ENCODE data around the gene IFI27L2.

IFI27L2 gene

DNA sequence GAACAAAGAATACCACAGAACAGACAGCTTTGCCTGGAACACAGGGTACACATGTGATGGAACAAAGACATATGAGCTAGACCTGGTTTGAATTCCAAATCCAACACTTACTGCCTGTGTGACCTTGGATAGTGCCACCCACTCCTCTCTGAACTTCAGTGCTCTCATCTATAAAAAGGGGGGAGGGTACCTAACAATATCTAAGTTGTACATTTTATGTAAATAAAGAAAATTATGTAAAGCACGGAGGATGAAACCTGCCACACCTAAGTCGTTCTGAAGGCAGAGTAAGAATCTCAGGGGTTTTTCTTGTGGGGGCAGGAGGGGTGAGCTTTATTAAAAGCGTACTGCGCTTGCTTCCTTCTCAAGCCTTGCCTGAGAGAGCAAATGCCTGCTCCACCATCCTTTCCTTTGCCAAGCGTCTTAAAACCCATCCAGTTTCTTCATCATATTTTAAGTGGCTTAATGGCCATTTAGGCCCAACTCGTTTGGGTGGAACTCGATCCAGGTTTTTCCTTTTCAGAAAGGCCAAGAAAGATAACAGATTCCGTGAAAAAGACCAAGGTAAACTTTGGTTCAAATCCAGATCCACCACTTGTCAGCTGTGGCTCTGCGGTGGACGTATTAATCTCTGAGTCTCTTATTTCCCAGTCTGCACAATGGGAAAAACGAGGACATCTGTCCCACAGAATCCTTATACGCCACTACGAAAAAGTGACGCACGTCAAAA lies 49.3 kb downstream of the IFI27L2 start:
- TF ChIP-seq, protein P1, sequence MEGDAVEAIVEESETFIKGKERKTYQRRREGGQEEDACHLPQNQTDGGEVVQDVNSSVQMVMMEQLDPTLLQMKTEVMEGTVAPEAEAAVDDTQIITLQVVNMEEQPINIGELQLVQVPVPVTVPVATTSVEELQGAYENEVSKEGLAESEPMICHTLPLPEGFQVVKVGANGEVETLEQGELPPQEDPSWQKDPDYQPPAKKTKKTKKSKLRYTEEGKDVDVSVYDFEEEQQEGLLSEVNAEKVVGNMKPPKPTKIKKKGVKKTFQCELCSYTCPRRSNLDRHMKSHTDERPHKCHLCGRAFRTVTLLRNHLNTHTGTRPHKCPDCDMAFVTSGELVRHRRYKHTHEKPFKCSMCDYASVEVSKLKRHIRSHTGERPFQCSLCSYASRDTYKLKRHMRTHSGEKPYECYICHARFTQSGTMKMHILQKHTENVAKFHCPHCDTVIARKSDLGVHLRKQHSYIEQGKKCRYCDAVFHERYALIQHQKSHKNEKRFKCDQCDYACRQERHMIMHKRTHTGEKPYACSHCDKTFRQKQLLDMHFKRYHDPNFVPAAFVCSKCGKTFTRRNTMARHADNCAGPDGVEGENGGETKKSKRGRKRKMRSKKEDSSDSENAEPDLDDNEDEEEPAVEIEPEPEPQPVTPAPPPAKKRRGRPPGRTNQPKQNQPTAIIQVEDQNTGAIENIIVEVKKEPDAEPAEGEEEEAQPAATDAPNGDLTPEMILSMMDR (IDR thresholded peaks at IDR 0.05) = no peak

DNA sequence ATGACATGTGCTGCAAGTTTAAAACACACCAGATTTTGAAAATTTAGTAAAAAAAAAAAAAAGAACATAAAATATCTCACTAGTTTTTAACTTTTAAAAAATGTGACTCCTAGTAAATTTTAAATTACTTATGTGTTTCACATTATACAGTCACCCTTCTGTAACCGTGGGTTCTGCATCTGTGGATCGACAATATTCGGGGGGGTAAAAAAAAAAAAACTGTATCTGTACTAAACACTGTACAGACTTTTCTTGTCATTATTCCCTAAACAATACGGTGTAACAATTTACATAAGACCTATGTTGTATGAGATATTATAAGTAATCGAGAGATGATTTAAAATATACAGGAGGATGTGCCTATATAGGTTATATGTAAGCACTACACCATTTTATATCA lies 51.6 kb downstream of the IFI27L2 start:
- TF ChIP-seq, protein P1 (IDR thresholded peaks at IDR 0.05) = no peak

Data from LNCAP (cell line).